SK-N-SH (cell line): ENCODE measurements around the gene LACTB. TPM values are rescaled to one million over a fixed set of nuclear protein-coding genes. Genes with fewer than 3 reads are reported as not detected.

Source experiments
- CTCF ChIA-PET: fragments of 300-600, 350-600 bp; formaldehyde crosslinking; extraction: SDS; loops from one replicate; lab custom pipeline; 2021; lab: Yijun Ruan, JAX
- POLR2A ChIA-PET: fragments of 350-600 bp; sonication (Branson Sonifier 250); formaldehyde crosslinking; extraction: SDS; loops from one replicate; lab custom pipeline; 2020; ENCODE audit warnings: antibody characterized with exemption, inconsistent platforms; lab: Yijun Ruan, JAX
- DNase-seq: peaks from one replicate; pipeline ENCODE4 v3.0.0; 2012
- H2AFZ ChIP-seq: fragments of 200-600 bp; sonication (generic); 2 replicates; pipeline ENCODE4 v1.8.1; 2016; ENCODE audit warnings: antibody characterized with exemption, mild to moderate bottlenecking, low read depth
- H3F3A ChIP-seq: fragments of 200-600 bp; sonication (generic); replicated peaks from 2 replicates; pipeline ENCODE3; 2016; ENCODE audit warnings: antibody characterized with exemption, mild to moderate bottlenecking; ENCODE audit not compliant: insufficient read depth
- H3K27ac ChIP-seq, 2 experiments: fragments of 200-500 bp in 1 of 2; fragments of 200-600 bp in 1 of 2; sonication (Bioruptor generic) in 1 of 2; sonication (generic), shearing (Covaris generic) in 1 of 2; 2 replicates each; pipeline versions ENCODE4 v1.5.1 to v1.6.1; 2014 to 2016; ENCODE audit warnings: low read depth in 2 of 2, inconsistent platforms in 1 of 2, low read length in 1 of 2, mild to moderate bottlenecking in 1 of 2, mixed read lengths in 1 of 2
- H3K27me3 ChIP-seq: fragments of 200-600 bp; sonication (generic), shearing (Covaris generic); 2 replicates; pipeline ENCODE4 v1.6.1; 2016; ENCODE audit warnings: mixed run types; ENCODE audit not compliant: insufficient read depth
- H3K36me3 ChIP-seq, 2 experiments: fragments of 200-500 bp in 1 of 2; fragments of 200-600 bp in 1 of 2; sonication (Bioruptor generic) in 1 of 2; sonication (generic) in 1 of 2; replicated peaks in 1 of 2; 2 replicates each; pipeline versions ENCODE3 to v1.5.1; 2014 to 2016; ENCODE audit warnings: low read length in 1 of 2, mild to moderate bottlenecking in 1 of 2; ENCODE audit not compliant: insufficient read depth in 2 of 2, control insufficient read depth in 1 of 2
- H3K4me1 ChIP-seq, 2 experiments: fragments of 200-500 bp in 1 of 2; fragments of 200-600 bp in 1 of 2; sonication (Bioruptor generic) in 1 of 2; sonication (generic), shearing (Covaris generic) in 1 of 2; 2 replicates each; pipeline versions ENCODE4 v1.5.1 to v1.6.1; 2014 to 2016; ENCODE audit warnings: low read depth in 1 of 2, low read length in 1 of 2, mixed run types in 1 of 2; ENCODE audit not compliant: insufficient read depth in 2 of 2, control insufficient read depth in 1 of 2
- H3K4me2 ChIP-seq: fragments of 200-600 bp; sonication (generic), shearing (Covaris generic); 2 replicates; pipeline ENCODE4 v1.6.1; 2017; ENCODE audit warnings: mixed run types
- H3K4me3 ChIP-seq, 2 experiments: fragments of 200-500 bp in 1 of 2; fragments of 200-600 bp in 1 of 2; sonication (Bioruptor generic) in 1 of 2; sonication (generic), shearing (Covaris generic) in 1 of 2; 2 replicates each; pipeline versions ENCODE4 v1.5.1 to v1.8.1; 2014 to 2016; ENCODE audit warnings: low read depth in 2 of 2, inconsistent platforms in 1 of 2, low read length in 1 of 2, mild to moderate bottlenecking in 1 of 2, mixed read lengths in 1 of 2, moderate library complexity in 1 of 2
- H3K79me2 ChIP-seq: fragments of 200-600 bp; sonication (generic); 2 replicates; pipeline ENCODE4 v1.8.1; 2017; ENCODE audit warnings: mild to moderate bottlenecking; ENCODE audit not compliant: insufficient read depth
- H3K9ac ChIP-seq: fragments of 200-600 bp; sonication (generic); 2 replicates; pipeline ENCODE4 v1.6.1; 2017; ENCODE audit warnings: mixed run types
- H3K9me2 ChIP-seq: fragments of 200-600 bp; sonication (generic); 2 replicates; pipeline ENCODE4 v1.6.1; 2017; ENCODE audit warnings: mixed run types
- H3K9me3 ChIP-seq: fragments of 200-600 bp; sonication (generic); 2 replicates; pipeline ENCODE4 v1.6.1; 2017; ENCODE audit warnings: mixed run types, mild to moderate bottlenecking, moderate library complexity
- H4K20me1 ChIP-seq: fragments of 200-600 bp; sonication (generic); 2 replicates; pipeline ENCODE4 v1.6.1; 2017; ENCODE audit warnings: mild to moderate bottlenecking, mixed run types; ENCODE audit not compliant: insufficient read depth
- CHD2 ChIP-seq: fragments of 150-350 bp; IDR thresholded peaks from 2 replicates; pipeline ENCODE4 v1.6.1; 2018; ENCODE audit warnings: low read length; ENCODE audit not compliant: partially characterized antibody
- ELF1 ChIP-seq: IDR thresholded peaks from 2 replicates; pipeline ENCODE4 v1.4.0; 2012
- EP300 ChIP-seq, 2 experiments: IDR thresholded peaks; 2 replicates each; pipeline versions ENCODE4 v1.4.0 to v1.6.1; 2012; ENCODE audit warnings: borderline replicate concordance in 1 of 2, low read depth in 1 of 2, low read length in 1 of 2
- FOSL2 ChIP-seq: IDR thresholded peaks from 2 replicates; pipeline ENCODE4 v1.4.0; 2012; ENCODE audit warnings: low read depth, mild to moderate bottlenecking, moderate library complexity, borderline replicate concordance
- FOXJ3 ChIP-seq: sonication (generic); formaldehyde crosslinking; IDR thresholded peaks from 2 replicates; pipeline ENCODE4 v1.5.1; 2020; ENCODE audit warnings: mild to moderate bottlenecking, missing genetic modification reagents
- FOXM1 ChIP-seq: IDR thresholded peaks from 2 replicates; pipeline ENCODE4 v1.4.0; 2012; ENCODE audit warnings: low read depth, mild to moderate bottlenecking
- GABPA ChIP-seq: IDR thresholded peaks from 2 replicates; pipeline ENCODE4 v1.4.0; 2012; ENCODE audit warnings: low read depth, mild to moderate bottlenecking
- GATA2 ChIP-seq: sonication (generic); formaldehyde crosslinking; IDR thresholded peaks from 2 replicates; pipeline ENCODE4 v1.5.0; 2020; ENCODE audit warnings: mild to moderate bottlenecking, missing genetic modification reagents
- IRF3 ChIP-seq: fragments of 150-350 bp; IDR thresholded peaks from 2 replicates; pipeline ENCODE4 v1.6.1; 2016; ENCODE audit warnings: mild to moderate bottlenecking, low read depth, low read length
- JUND ChIP-seq: IDR thresholded peaks from 2 replicates; pipeline ENCODE4 v1.4.0; 2012
- MXI1 ChIP-seq: IDR thresholded peaks from 2 replicates; pipeline ENCODE4 v1.6.1; 2012; ENCODE audit warnings: mild to moderate bottlenecking, low read depth, low read length, improper control_type of control experiment
- REST ChIP-seq: IDR thresholded peaks from 2 replicates; pipeline ENCODE4 v1.6.1; 2012; ENCODE audit warnings: mild to moderate bottlenecking, low read depth, low read length, moderate library complexity
- SIN3A ChIP-seq: IDR thresholded peaks from 2 replicates; pipeline ENCODE4 v1.6.1; 2012; ENCODE audit warnings: low read depth, mild to moderate bottlenecking, low read length, moderate library complexity, borderline replicate concordance
- TAF1 ChIP-seq: IDR thresholded peaks from 2 replicates; pipeline ENCODE4 v1.6.1; 2012; ENCODE audit warnings: low read depth, mild to moderate bottlenecking, low read length, moderate library complexity, borderline replicate concordance
- TEAD4 ChIP-seq: IDR thresholded peaks from 2 replicates; pipeline ENCODE4 v1.4.0; 2012; ENCODE audit warnings: mild to moderate bottlenecking, borderline replicate concordance; ENCODE audit not compliant: insufficient read depth
- YY1 ChIP-seq: IDR thresholded peaks from 2 replicates; pipeline ENCODE4 v1.4.0; 2012; ENCODE audit warnings: low read depth, mild to moderate bottlenecking
- WGBS: methylation state at CpG from one replicate; pipeline ENCODE4 v1.1.6; 2017; ENCODE audit warnings: low lambda C conversion rate; 5-methylcytosine and 5-hydroxymethylcytosine counted together
- polyA plus RNA-seq, 3 experiments: library from polyadenylated mRNA; depleted of rRNA; stranded (reverse); fragments of >200 nt; gene quantifications; 2 replicates each; pipeline ENCODE4 v1.2.3, GENCODE V29; 2012

LACTB gene
- polyA plus RNA-seq, 1 of the 3 experiments (the other 2 are of a cell fraction), result 23.3 TPM

- no peak overlapping the region for H3K27ac ChIP-seq
- H3K9me3 ChIP-seq, result no peaks in the 10 kb centered on the region
- H3K36me3 ChIP-seq, result no peaks in the 10 kb centered on the region
- POLR2A ChIA-PET, result no interaction called here
- no peak overlapping the region for H3K4me3 ChIP-seq
- no peak for DNase-seq
- H3K79me2 ChIP-seq, result no peaks in the 10 kb centered on the region
- TF ChIP-seq TAF1, result no peak
- TF ChIP-seq GATA2 (CRISPR knock-in tag), result no peak
- no peak for TF ChIP-seq GABPA
- TF ChIP-seq MXI1, result no peak
- TF ChIP-seq TEAD4, result no peak
- TF ChIP-seq ELF1, result no peak
- no peak for TF ChIP-seq SIN3A
- TF ChIP-seq REST, result no peak
- no peak for TF ChIP-seq FOXM1
- no peak for TF ChIP-seq CHD2
- no peak for TF ChIP-seq YY1
- TF ChIP-seq JUND, result no peak
- no peak for TF ChIP-seq EP300 (IDR thresholded peaks at IDR 0.05; ENCODE audit: borderline replicate concordance in 1 of 2, low read depth in 1 of 2, low read length in 1 of 2)
- H3K4me2 ChIP-seq, result no peak overlapping the region
- peaks cover 5 to 23% of the 10 kb centered on the region in 2 experiments for H3K4me1 ChIP-seq
- WGBS, result 97% methylated on average over 11 of the region's 11 CpGs
- no peak overlapping the region for H2AFZ ChIP-seq
- no peaks in the 10 kb centered on the region for H3K9me2 ChIP-seq
- H4K20me1 ChIP-seq, result no peaks in the 10 kb centered on the region
- H3K9ac ChIP-seq, result no peak overlapping the region
- H3K27me3 ChIP-seq, result no peaks in the 10 kb centered on the region
- CTCF ChIA-PET, result interaction anchor here (13.4 kb wide), 1 partner anchor 38 kb away, joined by 315 read pairs; the partner anchor contains the start of gene TPM1
- peaks cover 5% of the 10 kb centered on the region for H3F3A ChIP-seq
Measured at GRCh38 chr15:63083541-63083940, 38.1 kb upstream of the LACTB start.

- POLR2A ChIA-PET, result no interaction called here
- no peaks in the 10 kb centered on the region for H3K36me3 ChIP-seq
- TF ChIP-seq FOXJ3 (CRISPR knock-in tag) (no peak), IRF3 (no peak), FOSL2 (no peak), YY1 (no peak)
- CTCF ChIA-PET, result interaction anchor here (13.4 kb wide), 1 partner anchor 40 kb away, joined by 315 read pairs; the partner anchor contains the start of gene TPM1
- H3K27ac ChIP-seq, result no peak overlapping the region
- H3F3A ChIP-seq, result peaks cover 15% of the 10 kb centered on the region
- no peak for DNase-seq
- H3K4me2 ChIP-seq, result no peak overlapping the region
- H3K4me1 ChIP-seq, result peaks cover 14 to 35% of the 10 kb centered on the region in 2 experiments
- WGBS, result 89% methylated on average over 1 of the region's 1 CpG
- H4K20me1 ChIP-seq, result no peaks in the 10 kb centered on the region
- no peak overlapping the region for H3K4me3 ChIP-seq
- H3K27me3 ChIP-seq, result no peaks in the 10 kb centered on the region
- H3K9me2 ChIP-seq, result no peaks in the 10 kb centered on the region
- H3K79me2 ChIP-seq, result no peaks in the 10 kb centered on the region
- H2AFZ ChIP-seq, result no peak overlapping the region
- no peaks in the 10 kb centered on the region for H3K9me3 ChIP-seq
- no peak overlapping the region for H3K9ac ChIP-seq
Measured at GRCh38 chr15:63084806-63085205, 36.9 kb upstream of the LACTB start.
